NB4 (cell line): Measurements from ENCODE around the gene BSDC1.

Experiments
- DNase-seq: peaks from one replicate; pipeline ENCODE4 v3.0.0; 2010; ENCODE audit warnings: low read depth
- H3K4me3 ChIP-seq: one replicate; pipeline ENCODE4 v1.5.1; 2011; ENCODE audit warnings: mild to moderate bottlenecking, low read depth, low read length, moderate library complexity
- CTCF ChIP-seq: IDR thresholded peaks from one replicate; pipeline ENCODE4 v1.5.1; 2012; ENCODE audit warnings: low read depth, low read length
- MAX ChIP-seq: IDR thresholded peaks from 2 replicates; pipeline ENCODE4 v1.6.1; 2011; ENCODE audit warnings: low read depth, low read length
- MYC ChIP-seq: IDR thresholded peaks from 2 replicates; pipeline ENCODE4 v1.6.1; 2011; ENCODE audit warnings: low read depth, low read length
- POLR2A ChIP-seq: IDR thresholded peaks from 2 replicates; pipeline ENCODE4 v1.6.1; 2011; ENCODE audit warnings: mild to moderate bottlenecking; ENCODE audit not compliant: insufficient read length; ENCODE audit errors: extremely low read depth

The BSDC1 gene

GRCh38 chr1:32390904-32391870 lies 3.1 kb downstream of the BSDC1 start:
- H3K4me3 ChIP-seq = no peak overlapping the region

GRCh38 chr1:32388641-32389040 lies 5.6 kb downstream of the BSDC1 start:
- no peak for DNase-seq
- H3K4me3 ChIP-seq = no peak overlapping the region
- TF ChIP-seq POLR2A (no peak), MAX (no peak), CTCF (no peak), MYC (no peak)

More at GRCh38 chr1:32390904-32391870, 3.1 kb downstream of the BSDC1 start:
- TF ChIP-seq CTCF (no peak), POLR2A (no peak), MAX (no peak), MYC (no peak)
- peak; percentile 23 for DNase-seq

- TF ChIP-seq MYC (no peak), CTCF (no peak), MAX (no peak), POLR2A (no peak)
- no peak overlapping the region for H3K4me3 ChIP-seq
- no peak for DNase-seq
These were observed 7.4 kb downstream of the BSDC1 start for GRCh38 chr1:32386676-32387392.

GRCh38 chr1:32380057-32380456 lies 14.2 kb downstream of the BSDC1 start:
- no peak for TF ChIP-seq MYC
- no peak for TF ChIP-seq POLR2A
- no peak for TF ChIP-seq MAX
- no peak for TF ChIP-seq CTCF
- H3K4me3 ChIP-seq = no peak overlapping the region

GRCh38 chr1:32377541-32378220 lies 16.6 kb downstream of the BSDC1 start:
- no peak overlapping the region for H3K4me3 ChIP-seq
- DNase-seq = no peak
- TF ChIP-seq MYC = no peak
- TF ChIP-seq POLR2A = no peak
- no peak for TF ChIP-seq MAX
- no peak for TF ChIP-seq CTCF

More at GRCh38 chr1:32380057-32380456, 14.2 kb downstream of the BSDC1 start:
- DNase-seq = no peak
